Dedifferentiated amniotic fluid mesenchymal stem cell (primary cell): ENCODE data around the gene EIF4G3.

Experiments used
- DNase-seq: peaks from one replicate; pipeline ENCODE4 v3.0.0-alpha.2; 2016; ENCODE audit errors: extremely low spot score

EIF4G3 gene

GRCh38 chr1:20996554-20996953 is 180.1 kb downstream of the EIF4G3 start:
- DNase-seq = no peak

DNA sequence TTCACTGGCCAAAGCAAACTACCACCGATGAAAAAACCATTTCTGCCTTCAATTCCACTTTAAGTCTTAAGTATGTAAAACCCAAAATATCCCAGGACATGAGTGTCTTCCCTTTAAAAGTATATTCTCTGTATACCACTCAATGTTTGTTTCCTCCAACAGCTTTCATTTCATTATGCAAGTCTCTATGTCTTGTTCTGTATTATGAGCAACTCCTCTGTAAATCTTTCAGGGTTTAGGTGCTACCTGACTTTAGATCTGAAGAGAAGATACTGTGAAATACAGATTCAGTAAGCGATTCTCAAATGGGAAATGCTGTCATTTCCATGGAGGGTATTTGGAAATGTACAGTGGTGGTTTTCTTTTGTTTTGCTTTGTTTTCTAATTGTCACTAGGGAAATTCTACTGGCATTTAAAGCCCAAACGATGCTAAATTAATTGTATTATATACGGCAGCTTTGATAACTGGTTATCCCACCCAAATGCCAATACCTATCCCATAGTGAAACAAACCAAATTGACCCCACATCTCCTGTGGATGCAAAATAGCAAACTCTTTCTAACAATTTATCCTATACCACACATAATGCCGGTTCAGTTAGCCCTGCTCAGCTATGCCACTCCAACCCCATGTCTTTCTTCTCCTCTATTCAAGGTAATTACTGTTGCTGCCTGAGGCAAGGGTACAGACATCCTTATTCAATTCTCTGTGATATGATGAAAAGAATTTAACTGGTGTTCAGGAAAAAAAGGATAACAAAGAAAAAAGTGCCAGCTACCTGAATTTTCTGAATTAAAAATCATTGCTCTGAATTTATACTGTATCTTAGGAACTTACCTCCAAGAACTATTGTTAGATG is 182.8 kb downstream of the EIF4G3 start:
- DNase-seq = no peak

- DNase-seq = peak; percentile 48
Measured at GRCh38 chr1:20992322-20993056, 184.2 kb downstream of the EIF4G3 start.

- DNase-seq = no peak
Measured at GRCh38 chr1:20988943-20989342, 187.8 kb downstream of the EIF4G3 start.

DNA sequence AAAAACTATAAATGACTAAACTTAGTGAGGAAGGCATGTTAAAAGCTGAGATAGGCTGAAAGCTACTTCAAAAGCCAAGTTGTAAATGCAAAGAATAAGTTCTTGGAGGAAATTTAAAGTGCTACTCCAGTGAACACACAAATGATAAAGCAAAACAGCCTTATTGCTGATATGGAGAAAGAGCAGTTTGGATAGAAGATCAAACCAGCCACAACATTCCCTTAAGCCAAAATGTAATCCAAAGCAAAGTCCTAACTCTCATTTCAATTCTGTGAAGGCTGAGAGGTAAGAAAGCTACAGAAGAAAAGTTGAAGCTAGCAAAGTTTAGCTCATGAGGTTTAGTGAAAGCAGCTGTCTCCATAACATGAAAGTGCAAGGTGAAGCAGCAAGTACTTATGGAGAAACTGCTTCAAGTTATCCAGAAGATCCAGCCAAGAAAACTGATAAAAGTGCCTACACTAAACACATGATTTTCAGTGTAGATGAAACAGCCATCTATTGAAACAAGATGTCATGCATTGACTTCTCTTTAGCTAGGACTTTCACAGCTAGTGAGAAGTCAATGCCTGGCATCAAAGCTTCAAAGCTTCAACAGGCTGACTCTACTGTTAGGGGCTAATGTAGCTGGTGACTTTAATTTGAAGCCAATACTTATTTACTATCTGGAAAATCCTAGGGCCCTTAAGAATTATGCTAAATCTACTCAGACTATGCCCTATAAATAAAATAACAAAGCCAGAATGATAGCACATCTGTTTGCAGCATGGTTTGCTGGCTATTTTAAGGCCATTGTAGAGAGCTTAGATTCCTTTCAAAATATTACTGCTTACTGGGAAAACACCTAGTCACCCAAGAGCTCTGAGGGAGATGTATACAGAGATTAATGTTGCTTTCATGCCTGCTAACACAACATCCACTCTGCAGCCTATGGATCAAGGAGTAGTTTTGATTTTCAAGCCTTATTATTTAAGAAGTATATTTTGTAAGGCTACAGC is 188.6 kb downstream of the EIF4G3 start:
- DNase-seq = no peak

- no peak for DNase-seq
Measured at GRCh38 chr1:20983297-20983889, 193.3 kb downstream of the EIF4G3 start.

- no peak for DNase-seq
Measured at GRCh38 chr1:20982316-20982715, 194.4 kb downstream of the EIF4G3 start.

DNA sequence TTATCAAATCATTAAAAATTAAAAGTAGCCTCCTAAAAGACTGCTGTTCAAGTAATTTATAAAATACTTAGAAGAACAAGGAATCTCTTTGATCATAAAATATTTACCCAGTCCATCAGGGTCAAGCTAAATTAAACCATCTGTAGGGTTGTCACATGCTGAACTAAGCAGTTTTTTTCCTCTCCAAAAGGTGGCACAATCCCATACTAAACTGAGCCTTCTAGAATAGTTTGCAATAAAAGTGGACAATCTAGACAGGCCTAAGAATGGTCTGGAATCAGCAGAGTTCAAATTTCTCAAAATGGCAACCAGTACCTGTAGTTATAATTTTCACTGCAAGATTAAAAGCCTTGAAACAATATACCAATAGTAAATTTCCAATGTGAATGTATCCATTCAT is 194.8 kb downstream of the EIF4G3 start:
- DNase-seq = no peak

GRCh38 chr1:20980051-20980450 is 196.6 kb downstream of the EIF4G3 start:
- DNase-seq = no peak

GRCh38 chr1:20978413-20978812 is 198.3 kb downstream of the EIF4G3 start:
- DNase-seq = no peak

GRCh38 chr1:20975668-20976067 is 201.0 kb downstream of the EIF4G3 start:
- DNase-seq = no peak

GRCh38 chr1:20974951-20975350 is 201.7 kb downstream of the EIF4G3 start:
- no peak for DNase-seq

DNA sequence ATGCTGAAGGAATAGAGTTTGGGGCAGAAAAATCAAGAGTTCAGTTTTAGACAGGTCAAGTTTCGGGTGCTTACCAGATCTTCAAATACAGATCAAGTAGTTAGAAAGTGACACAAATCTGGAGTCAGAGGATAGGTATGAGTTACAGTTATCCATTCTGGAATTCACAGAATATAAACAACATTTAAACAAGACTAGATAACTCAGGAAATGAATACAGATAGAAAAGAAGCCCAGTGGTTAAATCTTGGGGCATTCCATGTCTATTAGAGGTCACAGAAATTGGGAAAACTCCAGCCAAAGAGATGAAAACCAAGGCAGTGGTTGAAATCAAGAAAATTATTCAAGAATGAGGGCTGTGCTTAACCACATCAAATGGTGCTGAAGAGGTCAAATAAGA is 202.6 kb downstream of the EIF4G3 start:
- no peak for DNase-seq

DNA sequence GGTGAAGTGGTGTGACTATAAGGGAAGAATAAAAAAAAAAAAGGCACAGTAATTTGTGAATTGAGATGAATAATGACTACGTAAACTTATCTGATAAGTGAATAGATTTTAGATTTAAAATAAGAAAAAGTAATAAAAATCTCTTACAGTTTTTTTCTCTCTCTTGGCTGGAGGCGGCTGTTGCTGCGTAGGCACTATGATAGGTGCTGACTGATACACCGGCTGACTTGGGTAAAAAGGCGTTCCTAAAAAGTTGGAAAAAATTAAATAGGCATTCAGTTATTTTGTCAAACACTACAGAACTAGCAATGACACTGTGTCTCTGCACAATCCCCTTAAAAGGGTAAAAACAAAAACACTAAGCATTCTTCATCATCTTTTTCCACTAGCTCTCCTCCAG is 203.8 kb downstream of the EIF4G3 start:
- DNase-seq = no peak

DNA sequence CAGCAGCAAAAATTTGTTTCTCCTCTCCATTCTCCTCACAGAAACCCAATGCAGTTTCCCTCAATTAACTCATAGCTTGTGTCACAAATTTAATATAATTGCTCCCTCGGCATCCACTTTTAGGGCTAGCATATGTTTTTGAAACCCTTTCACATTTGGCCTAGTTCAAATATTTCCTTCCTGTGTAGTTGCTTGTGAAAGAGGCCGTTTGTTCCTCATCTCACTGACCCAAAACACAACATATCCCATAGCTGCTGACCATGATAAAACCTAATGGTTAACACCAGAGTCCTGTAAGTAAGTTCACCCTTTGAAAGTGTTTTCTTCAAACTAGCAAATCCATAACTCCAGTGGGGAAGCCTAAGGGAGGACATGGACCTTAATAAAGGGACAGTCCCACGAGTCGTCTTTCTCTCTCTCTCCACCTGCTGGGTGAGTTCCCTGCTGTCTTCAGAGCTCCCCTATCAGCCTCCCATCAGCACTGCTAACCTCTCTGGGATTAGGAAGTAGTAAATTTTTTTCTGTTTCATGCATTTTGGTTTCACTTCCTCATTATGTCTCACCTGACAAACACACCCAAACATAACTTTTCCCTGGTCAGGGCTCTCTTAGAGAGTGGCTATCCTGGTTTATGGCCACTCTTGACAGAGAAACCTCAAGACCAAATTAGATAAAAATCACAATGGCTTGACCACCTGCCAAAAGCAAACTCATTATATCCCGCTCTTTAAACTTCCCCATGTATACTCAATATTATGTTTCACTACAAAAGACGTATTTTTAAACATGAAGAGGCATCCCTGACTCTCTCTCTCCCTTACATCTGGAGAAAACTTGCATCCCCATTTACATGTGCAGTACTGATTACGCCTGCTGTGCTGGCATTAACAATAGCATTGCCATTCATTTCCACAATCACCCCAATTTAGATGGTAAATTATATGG is 211.9 kb downstream of the EIF4G3 start:
- no peak for DNase-seq

DNA sequence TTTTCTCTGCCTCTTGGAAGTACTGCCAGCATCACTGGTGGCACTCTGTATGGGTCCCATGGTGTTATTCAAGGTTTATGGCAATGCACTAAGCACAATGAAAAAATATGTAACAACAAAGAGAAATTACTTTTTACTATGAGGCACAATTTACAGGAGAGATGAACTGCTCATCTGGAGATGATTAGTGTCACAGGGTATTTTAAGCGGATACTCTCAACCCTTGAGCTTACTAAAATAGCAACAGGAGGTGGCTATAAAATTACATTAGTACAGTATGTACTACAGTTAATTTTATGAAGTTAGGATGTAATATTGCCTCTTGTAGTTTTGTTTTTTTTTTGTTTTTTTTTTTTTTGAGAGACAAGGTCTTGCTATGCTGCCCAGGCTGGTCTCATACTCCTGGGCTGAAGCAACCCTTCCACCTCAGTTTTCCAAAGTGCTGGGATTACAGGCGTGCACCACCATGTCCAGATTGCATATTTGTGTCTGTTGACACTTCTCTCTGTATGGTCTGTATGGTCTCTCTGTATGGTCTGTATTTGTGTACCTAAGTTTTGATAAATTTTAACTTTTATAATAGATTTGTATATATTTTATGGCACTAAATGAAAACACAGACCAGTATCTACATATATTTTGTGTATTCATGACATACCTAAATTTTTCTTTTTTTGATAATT is 214.0 kb downstream of the EIF4G3 start:
- no peak for DNase-seq

DNA sequence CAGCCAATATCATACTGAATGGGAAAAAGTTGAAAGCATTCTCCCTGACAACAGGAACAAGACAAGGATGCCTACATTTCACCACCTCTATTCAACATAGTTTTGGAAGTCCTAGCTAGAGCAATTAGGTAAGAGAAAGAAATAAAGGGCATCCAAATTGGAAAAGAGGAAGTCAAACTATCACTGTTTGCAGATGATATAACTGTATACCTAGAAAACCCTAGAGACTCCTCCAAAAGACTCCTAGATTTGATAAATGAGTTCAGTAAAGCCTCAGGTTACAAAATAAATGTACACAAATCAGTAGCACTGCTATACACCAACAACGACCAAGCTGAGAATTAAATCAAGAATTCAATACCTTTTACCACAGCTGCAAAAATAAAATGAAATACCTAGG is 218.3 kb downstream of the EIF4G3 start:
- no peak for DNase-seq

- DNase-seq = no peak
Measured at GRCh38 chr1:20956272-20956671, 220.4 kb downstream of the EIF4G3 start.

GRCh38 chr1:20950679-20951078 is 226.0 kb downstream of the EIF4G3 start:
- no peak for DNase-seq
